HEK293T (cell line): ENCODE data around the gene DLG2.

ENCODE experiments used
- CTCF ChIA-PET: fragments of 350-600 bp; formaldehyde crosslinking; extraction: SDS; loops from one replicate; lab custom pipeline; 2021; ENCODE audit warnings: antibody characterized with exemption, inconsistent platforms; lab: Yijun Ruan, JAX
- POLR2A ChIA-PET: fragments of 350-600 bp; formaldehyde crosslinking; extraction: SDS; loops from one replicate; lab custom pipeline; 2020; ENCODE audit warnings: antibody characterized with exemption, inconsistent platforms; lab: Yijun Ruan, JAX
- DNase-seq: peaks from one replicate; pipeline ENCODE4 v3.0.0; 2012; ENCODE audit warnings: mixed read lengths; ENCODE audit errors: extremely low spot score
- ARNT ChIP-seq: fragments of 450-650 bp; IDR thresholded peaks from 2 replicates; pipeline ENCODE4 v1.6.1; 2017; ENCODE audit warnings: mild to moderate bottlenecking
- BHLHE40 ChIP-seq: fragments of 450-650 bp; IDR thresholded peaks from 2 replicates; pipeline ENCODE4 v1.6.1; 2016; ENCODE audit warnings: mild to moderate bottlenecking, moderate library complexity, borderline replicate concordance
- CTBP1 ChIP-seq: fragments of 450-650 bp; IDR thresholded peaks from 2 replicates; pipeline ENCODE4 v1.6.1; 2016; ENCODE audit warnings: borderline replicate concordance
- ELF4 ChIP-seq: fragments of 450-650 bp; IDR thresholded peaks from 2 replicates; pipeline ENCODE4 v1.6.1; 2017; ENCODE audit warnings: antibody characterized with exemption
- FOXA1 ChIP-seq: fragments of 450-650 bp; IDR thresholded peaks from 2 replicates; pipeline ENCODE4 v1.6.1; 2016; ENCODE audit warnings: mild to moderate bottlenecking
- FOXK2 ChIP-seq: fragments of 450-650 bp; IDR thresholded peaks from 2 replicates; pipeline ENCODE4 v1.6.1; 2016; ENCODE audit warnings: mild to moderate bottlenecking
- FOXM1 ChIP-seq: fragments of 450-650 bp; IDR thresholded peaks from 2 replicates; pipeline ENCODE4 v1.6.1; 2017; ENCODE audit warnings: mild to moderate bottlenecking, borderline replicate concordance
- HDGF ChIP-seq: fragments of 450-650 bp; IDR thresholded peaks from 2 replicates; pipeline ENCODE4 v1.6.1; 2017; ENCODE audit warnings: antibody characterized with exemption, borderline replicate concordance
- L3MBTL2 ChIP-seq: fragments of 450-650 bp; conservative IDR thresholded peaks from 2 replicates; pipeline ENCODE4 v1.6.1; 2016; ENCODE audit warnings: mild to moderate bottlenecking
- LEF1 ChIP-seq: fragments of 450-650 bp; IDR thresholded peaks from 2 replicates; pipeline ENCODE4 v1.6.1; 2017; ENCODE audit warnings: mild to moderate bottlenecking, borderline replicate concordance
- NFRKB ChIP-seq: fragments of 450-650 bp; IDR thresholded peaks from 2 replicates; pipeline ENCODE4 v1.6.1; 2016; ENCODE audit warnings: mild to moderate bottlenecking, moderate library complexity
- PKNOX1 ChIP-seq: fragments of 450-650 bp; IDR thresholded peaks from 2 replicates; pipeline ENCODE4 v1.6.1; 2016
- SP1 ChIP-seq: fragments of 450-650 bp; IDR thresholded peaks from 2 replicates; pipeline ENCODE4 v1.6.1; 2017
- SUZ12 ChIP-seq: fragments of 450-650 bp; IDR thresholded peaks from 2 replicates; pipeline ENCODE4 v1.6.1; 2016; ENCODE audit warnings: mild to moderate bottlenecking
- TARDBP ChIP-seq: fragments of 450-650 bp; IDR thresholded peaks from 2 replicates; pipeline ENCODE4 v1.6.1; 2016
- ZNF384 ChIP-seq: fragments of 450-650 bp; IDR thresholded peaks from 2 replicates; pipeline ENCODE4 v1.6.1; 2016

Gene DLG2

DNA sequence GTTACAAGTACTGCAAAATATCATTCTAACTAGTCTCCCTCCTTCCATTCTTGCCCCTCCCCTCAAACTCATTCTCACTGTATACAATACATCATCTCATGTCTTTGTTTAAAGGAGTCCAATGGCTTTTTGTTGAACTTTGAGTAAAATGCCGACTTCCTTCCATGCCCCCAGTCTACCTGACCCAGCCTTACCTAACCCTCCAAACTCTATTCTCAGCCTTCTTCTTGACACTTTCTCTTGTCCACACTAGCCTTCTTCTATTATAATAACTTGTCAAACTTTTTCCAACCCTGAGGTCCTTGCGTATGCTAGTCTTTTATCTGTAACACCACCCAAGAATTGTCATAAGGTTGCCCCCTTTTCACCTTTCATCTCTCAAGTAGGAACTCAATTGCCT lies 1329.6 kb downstream of the DLG2 start:
- no peak for DNase-seq
- ChIA-PET CTCF (no interaction called here), POLR2A (no interaction called here)
- TF ChIP-seq HDGF = no peak
- TF ChIP-seq BHLHE40 = no peak
- no peak for TF ChIP-seq SUZ12
- no peak for TF ChIP-seq TARDBP
- TF ChIP-seq FOXK2 = no peak
- no peak for TF ChIP-seq ELF4
- TF ChIP-seq PKNOX1 = no peak
- TF ChIP-seq ZNF384 = no peak
- TF ChIP-seq ARNT = no peak
- no peak for TF ChIP-seq FOXA1

DNA sequence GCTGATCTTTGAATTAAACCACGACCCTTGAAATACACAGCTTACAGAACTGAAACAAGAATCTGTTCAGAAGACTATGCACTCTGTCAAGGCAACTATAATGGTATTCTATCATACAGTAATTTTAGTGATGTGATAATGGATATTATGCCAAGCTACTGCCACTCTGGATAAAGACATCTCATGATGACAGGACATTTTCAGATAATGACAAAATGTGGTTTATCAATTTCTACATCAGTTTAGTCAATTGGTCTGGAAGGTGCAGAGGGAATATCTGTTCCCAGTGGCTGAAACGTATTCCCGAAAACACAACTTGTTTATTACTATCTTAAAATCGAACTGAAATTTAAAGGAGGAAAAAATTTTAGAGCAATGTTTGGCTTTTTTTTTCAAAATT lies 1331.3 kb downstream of the DLG2 start:
- ChIA-PET POLR2A (no interaction called here), CTCF (no interaction called here)
- no peak for TF ChIP-seq FOXA1
- no peak for TF ChIP-seq FOXK2
- TF ChIP-seq ARNT = no peak
- TF ChIP-seq SUZ12 = no peak
- no peak for TF ChIP-seq PKNOX1
- no peak for TF ChIP-seq CTBP1
- TF ChIP-seq TARDBP = no peak
- no peak for TF ChIP-seq L3MBTL2
- no peak for TF ChIP-seq LEF1
- TF ChIP-seq HDGF = no peak
- no peak for TF ChIP-seq FOXM1
- TF ChIP-seq ELF4 = no peak
- no peak for TF ChIP-seq NFRKB
- TF ChIP-seq BHLHE40 = no peak
- no peak for TF ChIP-seq SP1
- TF ChIP-seq ZNF384 = no peak
- no peak for DNase-seq

- CTCF ChIA-PET = no interaction called here
- DNase-seq = no peak
- POLR2A ChIA-PET = no interaction called here
- TF ChIP-seq LEF1 (no peak), SUZ12 (no peak), TARDBP (no peak), FOXK2 (no peak)
Measured at GRCh38 chr11:84292955-84293354, 1334.2 kb downstream of the DLG2 start.

- TF ChIP-seq SUZ12 = no peak
- TF ChIP-seq PKNOX1 = no peak
- no peak for TF ChIP-seq CTBP1
- TF ChIP-seq LEF1 = no peak
- no peak for TF ChIP-seq TARDBP
- no peak for TF ChIP-seq ELF4
- TF ChIP-seq BHLHE40 = no peak
- TF ChIP-seq ZNF384 = no peak
- no peak for TF ChIP-seq SP1
- TF ChIP-seq FOXK2 = no peak
- TF ChIP-seq L3MBTL2 = no peak
- no peak for TF ChIP-seq NFRKB
- no peak for TF ChIP-seq FOXA1
- no peak for TF ChIP-seq ARNT
- no peak for TF ChIP-seq FOXM1
- TF ChIP-seq HDGF = no peak
- POLR2A ChIA-PET = no interaction called here
- CTCF ChIA-PET = no interaction called here
- no peak for DNase-seq
Measured at GRCh38 chr11:84292006-84292405, 1335.1 kb downstream of the DLG2 start.

DNA sequence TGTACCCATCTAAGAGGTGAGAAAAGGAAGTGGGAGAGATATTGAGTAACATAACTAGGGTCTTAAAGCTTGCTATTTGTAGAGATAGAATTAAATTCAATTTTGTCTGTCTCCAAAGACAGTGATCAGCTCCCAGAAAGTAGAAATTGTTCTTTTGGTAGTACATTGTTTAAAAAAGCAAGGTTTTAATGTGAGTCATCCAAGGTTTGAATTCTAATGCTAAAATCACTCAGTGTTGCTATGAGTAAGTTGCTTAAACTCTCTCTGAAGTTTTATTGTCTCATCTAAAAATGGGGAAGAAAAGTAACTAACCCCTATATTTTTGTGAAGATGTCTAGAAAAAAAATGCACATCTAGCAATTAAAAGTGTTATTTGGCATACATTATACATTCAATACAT lies 1336.5 kb downstream of the DLG2 start:
- no peak for DNase-seq
- TF ChIP-seq FOXM1 (no peak), LEF1 (no peak), TARDBP (no peak), FOXK2 (no peak), PKNOX1 (no peak), BHLHE40 (no peak), SP1 (no peak), SUZ12 (no peak), ELF4 (no peak), FOXA1 (no peak), L3MBTL2 (no peak), HDGF (no peak)
- POLR2A ChIA-PET = no interaction called here
- CTCF ChIA-PET = no interaction called here

DNA sequence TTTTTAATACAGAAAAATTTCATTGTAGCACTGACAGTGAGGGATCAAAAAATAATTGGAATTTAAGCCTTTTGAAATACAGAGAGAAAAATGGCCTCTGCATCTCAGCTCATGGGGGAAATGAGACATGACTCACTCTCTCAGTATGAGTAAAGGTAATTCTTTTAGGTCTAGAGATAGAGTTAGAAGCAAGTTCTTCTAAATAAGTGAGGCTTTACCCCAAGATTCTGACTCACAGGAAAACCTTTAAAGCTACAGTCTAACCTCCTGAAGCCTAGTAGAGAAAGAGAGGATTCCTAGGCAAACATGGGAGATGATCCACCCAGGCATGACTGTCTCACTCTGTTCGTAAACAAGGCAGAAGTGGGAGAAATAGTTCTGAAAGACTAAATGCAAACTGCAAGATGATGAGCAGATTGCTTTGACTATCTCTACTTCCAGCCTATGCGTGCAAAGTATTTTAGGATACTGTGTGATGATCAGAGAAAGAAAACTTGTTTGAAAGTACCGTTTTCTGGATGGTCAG lies 1337.7 kb downstream of the DLG2 start:
- no peak for TF ChIP-seq L3MBTL2
- TF ChIP-seq CTBP1 = no peak
- POLR2A ChIA-PET = no interaction called here
- CTCF ChIA-PET = no interaction called here
- DNase-seq = no peak
